Measurements from ENCODE around the gene HAND1.
A peak's percentile ranks its signal among the peaks of the same experiment; 100 is the strongest.

HAND1 gene

GRCh38 chr5:154476354-154477205 is 1.4 kb downstream of the HAND1 start:
- Mint-ChIP-seq H3K9me3 (no peaks in the 10 kb centered on the region), H3K36me3 (ENCODE audit: low read depth) (no peaks in the 10 kb centered on the region), H3K4me1 (peaks cover 59% of the 10 kb centered on the region), H3K4me3 (peak overlapping the region; percentile 60), H3K27me3 (ENCODE audit: low read depth, poor library complexity) (peaks cover 100% of the 10 kb centered on the region), H3K27ac (no peak overlapping the region)
- TF ChIP-seq CTCF (IDR thresholded peaks at IDR 0.05) = no peak
- no peak for DNase-seq

- DNase-seq = peak; percentile 67
- H3K4me3 Mint-ChIP-seq = peak overlapping the region; percentile 78
- no peak for TF ChIP-seq CTCF (IDR thresholded peaks at IDR 0.05)
- peaks cover 100% of the 10 kb centered on the region for H3K27me3 Mint-ChIP-seq (ENCODE audit: low read depth, poor library complexity)
- no peaks in the 10 kb centered on the region for H3K9me3 Mint-ChIP-seq
- H3K27ac Mint-ChIP-seq = no peak overlapping the region
- no peaks in the 10 kb centered on the region for H3K36me3 Mint-ChIP-seq (ENCODE audit: low read depth)
- H3K4me1 Mint-ChIP-seq = peaks cover 58% of the 10 kb centered on the region
These were observed 2.3 kb downstream of the HAND1 start for GRCh38 chr5:154475591-154476353.

GRCh38 chr5:154474396-154475334 is 3.4 kb downstream of the HAND1 start:
- H3K4me1 Mint-ChIP-seq = peaks cover 50% of the 10 kb centered on the region
- H3K27me3 Mint-ChIP-seq (ENCODE audit: low read depth, poor library complexity) = peaks cover 99% of the 10 kb centered on the region
- DNase-seq = no peak
- no peak overlapping the region for H3K27ac Mint-ChIP-seq
- no peaks in the 10 kb centered on the region for H3K36me3 Mint-ChIP-seq (ENCODE audit: low read depth)
- no peak for TF ChIP-seq CTCF (IDR thresholded peaks at IDR 0.05)
- peak overlapping the region; percentile 31 for H3K4me3 Mint-ChIP-seq
- H3K9me3 Mint-ChIP-seq = no peaks in the 10 kb centered on the region

GRCh38 chr5:154473581-154474283 is 4.3 kb downstream of the HAND1 start:
- TF ChIP-seq CTCF (IDR thresholded peaks at IDR 0.05) = no peak
- Mint-ChIP-seq H3K4me1 (peaks cover 43% of the 10 kb centered on the region), H3K9me3 (no peaks in the 10 kb centered on the region), H3K4me3 (peak overlapping the region; percentile 59), H3K27me3 (ENCODE audit: low read depth, poor library complexity) (peaks cover 98% of the 10 kb centered on the region), H3K36me3 (ENCODE audit: low read depth) (no peaks in the 10 kb centered on the region), H3K27ac (no peak overlapping the region)
- no peak for DNase-seq

GRCh38 chr5:154472871-154473580 is 5.0 kb downstream of the HAND1 start:
- Mint-ChIP-seq H3K4me3 (peak overlapping the region; percentile 59), H3K27ac (no peak overlapping the region)

More at GRCh38 chr5:154472871-154473580, 5.0 kb downstream of the HAND1 start:
- Mint-ChIP-seq H3K9me3 (no peaks in the 10 kb centered on the region), H3K27me3 (ENCODE audit: low read depth, poor library complexity) (peaks cover 93% of the 10 kb centered on the region), H3K4me1 (peaks cover 47% of the 10 kb centered on the region), H3K36me3 (ENCODE audit: low read depth) (no peaks in the 10 kb centered on the region)
- no peak for TF ChIP-seq CTCF (IDR thresholded peaks at IDR 0.05)
- DNase-seq = no peak

All from nephron progenitor cell (in vitro differentiated cells).